Neural cell (in vitro differentiated cells): ENCODE measurements around the gene CPXM1. TPM values are rescaled to one million over a fixed set of nuclear protein-coding genes. Genes with fewer than 3 reads are reported as not detected.

Source experiments
- H2AFZ ChIP-seq: fragments of 200-600, 300-800 bp; sonication (generic), shearing (Covaris generic); 2 replicates; pipeline ENCODE4 v1.6.0; 2014; ENCODE audit warnings: low read depth, mild to moderate bottlenecking, antibody characterized with exemption, low read length, moderate library complexity
- H3F3A ChIP-seq: fragments of 200-600 bp; shearing (Covaris generic); 2 replicates; pipeline ENCODE4 v1.6.1; 2016; ENCODE audit warnings: mild to moderate bottlenecking, moderate library complexity, mixed read lengths, antibody characterized with exemption, low read length; ENCODE audit not compliant: insufficient read depth, poor library complexity, severe bottlenecking
- H3K27ac ChIP-seq: fragments of 200-600, 300-800 bp; sonication (generic), shearing (Covaris generic); 2 replicates; pipeline ENCODE4 v1.5.1; 2014; ENCODE audit warnings: mild to moderate bottlenecking, low read length, moderate library complexity
- H3K27me3 ChIP-seq: fragments of 300-800, 200-600 bp; sonication (generic), shearing (Covaris generic); 2 replicates; pipeline ENCODE4 v1.6.0; 2014; ENCODE audit warnings: mild to moderate bottlenecking, low read depth, low read length, moderate library complexity; ENCODE audit not compliant: insufficient read depth
- H3K36me3 ChIP-seq: fragments of 300-800, 200-600 bp; sonication (generic), shearing (Covaris generic); 2 replicates; pipeline ENCODE4 v1.5.1; 2014; ENCODE audit warnings: mild to moderate bottlenecking, antibody characterized with exemption, low read length, moderate library complexity; ENCODE audit not compliant: insufficient read depth
- H3K4me2 ChIP-seq: fragments of 300-800, 200-600 bp; sonication (generic), shearing (Covaris generic); 2 replicates; pipeline ENCODE4 v1.6.0; 2014; ENCODE audit warnings: mild to moderate bottlenecking, low read length
- H3K4me3 ChIP-seq: fragments of 300-800, 200-600 bp; sonication (generic), shearing (Covaris generic); 2 replicates; pipeline ENCODE4 v1.5.1; 2014; ENCODE audit warnings: mild to moderate bottlenecking, low read length, moderate library complexity
- H3K79me2 ChIP-seq: fragments of 200-600 bp; shearing (Covaris generic); replicated peaks from 2 replicates; pipeline ENCODE4 v1.6.0; 2014; ENCODE audit warnings: mild to moderate bottlenecking, low read length, moderate library complexity; ENCODE audit not compliant: insufficient read depth
- H3K9ac ChIP-seq: fragments of 300-800, 200-600 bp; sonication (generic), shearing (Covaris generic); 2 replicates; pipeline ENCODE4 v1.6.1; 2016; ENCODE audit warnings: mild to moderate bottlenecking, low read length, mixed read lengths
- H3K9me2 ChIP-seq: fragments of 200-600 bp; shearing (Covaris generic); 2 replicates; pipeline ENCODE4 v1.6.1; 2016; ENCODE audit warnings: mild to moderate bottlenecking, low read length, mixed read lengths; ENCODE audit not compliant: insufficient read depth
- H3K9me3 ChIP-seq: fragments of 200-600, 300-800 bp; sonication (generic), shearing (Covaris generic); 2 replicates; pipeline ENCODE4 v1.6.1; 2016; ENCODE audit warnings: mild to moderate bottlenecking, mixed run types, low read length, moderate library complexity, mixed read lengths
- H4K20me1 ChIP-seq: fragments of 200-600 bp; shearing (Covaris generic); 2 replicates; pipeline ENCODE4 v1.6.1; 2016; ENCODE audit warnings: mild to moderate bottlenecking, mixed run types; ENCODE audit not compliant: insufficient read depth
- CTCF ChIP-seq: fragments of 450-650 bp; IDR thresholded peaks from 2 replicates; pipeline ENCODE4 v1.5.1; 2014; ENCODE audit warnings: antibody characterized with exemption, mild to moderate bottlenecking, moderate library complexity; ENCODE audit not compliant: poor library complexity, severe bottlenecking
- EP300 ChIP-seq: fragments of 450-650 bp; conservative IDR thresholded peaks from 2 replicates; pipeline ENCODE4 v1.6.1; 2014; ENCODE audit warnings: antibody characterized with exemption, mild to moderate bottlenecking, moderate library complexity; ENCODE audit not compliant: poor library complexity, severe bottlenecking
- EZH2 ChIP-seq: fragments of 200-600, 300-800 bp; shearing (Covaris generic), sonication (generic); IDR thresholded peaks from 2 replicates; pipeline ENCODE4 v1.6.1; 2014; ENCODE audit warnings: antibody characterized with exemption, low read length, borderline replicate concordance, mild to moderate bottlenecking; ENCODE audit not compliant: insufficient read depth, poor library complexity, severe bottlenecking
- MXI1 ChIP-seq: fragments of 450-650 bp; conservative IDR thresholded peaks from 2 replicates; pipeline ENCODE4 v1.6.1; 2014; ENCODE audit warnings: antibody characterized with exemption, mild to moderate bottlenecking; ENCODE audit not compliant: poor library complexity, severe bottlenecking
- POLR2AphosphoS5 ChIP-seq: IDR thresholded peaks from 2 replicates; pipeline ENCODE4 v1.6.1; 2012
- RAD21 ChIP-seq: fragments of 450-650 bp; conservative IDR thresholded peaks from 2 replicates; pipeline ENCODE4 v1.6.1; 2014; ENCODE audit warnings: antibody characterized with exemption, mild to moderate bottlenecking, moderate library complexity
- REST ChIP-seq: IDR thresholded peaks from 2 replicates; pipeline ENCODE4 v1.6.1; 2012; ENCODE audit warnings: borderline replicate concordance
- SMC3 ChIP-seq: fragments of 450-650 bp; conservative IDR thresholded peaks from 2 replicates; pipeline ENCODE4 v1.6.1; 2014; ENCODE audit warnings: antibody characterized with exemption, mild to moderate bottlenecking, moderate library complexity; ENCODE audit not compliant: poor library complexity
- TAF1 ChIP-seq: IDR thresholded peaks from 2 replicates; pipeline ENCODE4 v1.6.1; 2012; ENCODE audit warnings: low read depth
- polyA plus RNA-seq: library from polyadenylated mRNA; depleted of rRNA; stranded (reverse); fragments of >200 nt; gene quantifications from 2 replicates; pipeline ENCODE4 v1.2.3, GENCODE V29; 2014

CPXM1 gene
- polyA plus RNA-seq, 1 donor from 2014 or later = 44.0 TPM

GRCh38 chr20:2760297-2760951 is 40.0 kb downstream of the CPXM1 start:
- no peaks in the 10 kb centered on the region for H3K9me3 ChIP-seq
- H3K4me3 ChIP-seq = no peak overlapping the region
- TF ChIP-seq MXI1 (no peak), EZH2 (no peak), SMC3 (no peak), CTCF (no peak), TAF1 (no peak), RAD21 (no peak), POLR2AphosphoS5 (no peak), EP300 (no peak), REST (no peak)
- no peak overlapping the region for H3K4me2 ChIP-seq
- no peaks in the 10 kb centered on the region for H4K20me1 ChIP-seq
- H3K36me3 ChIP-seq = no peaks in the 10 kb centered on the region
- no peak overlapping the region for H3K27ac ChIP-seq
- H3F3A ChIP-seq = no peaks in the 10 kb centered on the region
- H3K9me2 ChIP-seq = no peaks in the 10 kb centered on the region
- H3K27me3 ChIP-seq = no peaks in the 10 kb centered on the region
- H2AFZ ChIP-seq = no peak overlapping the region
- no peak overlapping the region for H3K9ac ChIP-seq
- no peaks in the 10 kb centered on the region for H3K79me2 ChIP-seq

- Histone ChIP-seq H3K4me2 (no peak overlapping the region), H3K4me3 (no peak overlapping the region), H3K9ac (no peak overlapping the region), H3K79me2 (no peaks in the 10 kb centered on the region), H3K27ac (no peak overlapping the region), H3K9me3 (no peaks in the 10 kb centered on the region), H3K27me3 (no peaks in the 10 kb centered on the region), H3F3A (no peaks in the 10 kb centered on the region), H2AFZ (no peak overlapping the region), H3K9me2 (no peaks in the 10 kb centered on the region), H4K20me1 (no peaks in the 10 kb centered on the region), H3K36me3 (no peaks in the 10 kb centered on the region)
- TF ChIP-seq EP300 (no peak), RAD21 (no peak), EZH2 (no peak)
Measured at GRCh38 chr20:2759603-2760296, 40.7 kb downstream of the CPXM1 start.
